ENCODE data around the gene FARSA.
"Not testable (repeated sequence)": the region's sequence is repeated elsewhere in the genome, so short reads cannot be mapped to it uniquely, and the experiment has no call there.

FARSA gene

DNA sequence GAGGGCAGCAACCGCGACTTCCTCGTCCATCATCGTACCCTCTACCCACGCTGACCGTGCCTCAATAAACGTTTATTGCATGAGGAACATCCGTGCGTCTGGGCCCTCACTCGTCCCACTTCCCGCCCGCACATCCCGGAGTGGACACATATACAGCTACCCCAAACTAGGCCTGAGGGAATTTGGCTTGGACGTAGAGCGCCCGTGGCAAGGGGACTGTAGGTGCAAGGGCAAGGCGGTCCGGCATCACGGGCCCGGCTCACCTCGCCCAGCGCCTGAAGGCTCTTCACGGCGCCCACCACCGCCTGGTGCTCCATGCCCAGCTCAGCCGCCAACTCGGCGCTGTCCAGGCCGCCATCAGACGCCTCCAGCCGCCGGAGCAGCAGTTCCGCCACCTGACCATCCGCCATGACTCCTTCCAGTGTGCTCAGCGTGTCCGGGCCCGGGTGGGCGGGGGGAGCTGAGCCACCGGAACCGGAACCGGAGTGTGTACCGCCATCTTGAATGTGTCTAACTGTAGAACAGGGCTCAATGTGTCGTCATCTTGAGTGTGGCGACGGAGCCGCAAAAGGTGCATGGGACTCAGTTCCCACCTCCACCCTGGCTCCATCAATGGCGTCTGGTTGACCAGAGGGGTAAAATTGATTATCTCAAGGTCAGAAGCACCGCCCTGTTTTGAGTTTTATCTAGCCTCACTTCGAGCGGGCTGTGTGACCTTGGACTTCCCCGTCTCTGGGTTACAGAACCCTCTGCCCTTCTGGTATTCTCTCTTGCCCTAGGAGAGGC is at the start of gene FARSA:
TSS of gene FARSA (minus strand) at position 425 of the 786 bp plus-strand sequence. CDS start at position 410, 15 bp downstream.
- peak; percentile 89 to 91 for DNase-seq

DNA sequence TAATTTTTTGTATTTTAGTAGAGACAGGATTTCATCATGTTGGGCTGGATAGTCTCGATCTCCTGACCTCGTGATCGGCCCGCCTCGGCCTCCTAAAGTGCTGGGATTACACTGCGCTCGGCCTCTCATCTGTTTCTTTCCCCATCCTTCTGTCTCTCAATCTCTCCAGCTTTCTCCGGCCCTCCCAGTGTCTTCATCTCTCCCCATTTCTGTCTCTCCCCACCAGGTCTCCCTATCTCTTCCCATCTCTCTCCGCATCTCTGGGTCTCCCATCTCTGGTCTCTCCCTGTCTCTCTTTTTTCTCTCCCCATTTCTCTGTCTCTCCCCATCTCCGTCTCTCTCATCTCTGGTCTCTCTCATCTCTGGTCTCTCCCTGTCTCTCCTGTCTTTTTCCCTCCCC is 49.6 kb upstream of the FARSA start:
- no peak for DNase-seq

DNA sequence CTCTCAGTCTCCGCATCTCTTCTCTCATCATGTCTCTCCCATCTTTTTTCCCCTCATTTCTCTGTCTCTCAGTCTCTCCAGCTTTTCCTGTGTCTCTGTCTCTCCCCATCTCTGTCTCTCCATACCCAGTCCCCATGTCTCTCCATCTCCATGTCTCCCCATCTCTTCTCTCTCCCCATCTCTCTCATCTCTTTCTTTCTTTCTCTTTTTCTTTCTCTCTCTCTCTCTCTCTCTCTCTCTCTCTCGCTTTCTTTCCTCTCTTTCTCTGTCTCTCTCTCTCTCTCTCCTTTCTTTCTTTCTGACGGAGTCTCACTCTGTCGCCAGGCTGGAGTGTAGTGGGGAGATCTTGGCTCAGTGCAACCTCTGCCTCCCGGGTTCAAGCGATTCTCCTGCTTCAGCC is 49.1 kb upstream of the FARSA start:
- DNase-seq: no peak

DNA sequence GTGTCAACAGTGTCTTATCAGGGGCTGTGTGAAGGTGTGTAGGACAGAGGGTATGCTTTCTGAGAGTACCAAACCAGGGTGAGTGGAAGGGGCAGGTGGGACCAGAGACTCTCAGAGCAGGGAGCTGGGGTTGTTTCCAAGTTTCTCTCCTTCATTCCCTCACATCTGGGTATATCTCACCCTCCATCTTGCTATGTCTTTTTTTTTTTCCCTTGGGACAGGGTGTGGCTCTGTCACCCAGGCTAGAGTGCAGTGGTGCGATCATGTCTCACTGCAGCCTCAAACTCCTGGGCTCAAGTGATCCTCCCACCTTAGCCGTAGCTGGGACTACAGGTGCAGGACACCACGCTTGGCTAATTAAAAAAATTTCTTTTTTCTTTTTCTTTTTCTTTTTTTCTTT is 46.5 kb upstream of the FARSA start:
- DNase-seq: no peak

DNA sequence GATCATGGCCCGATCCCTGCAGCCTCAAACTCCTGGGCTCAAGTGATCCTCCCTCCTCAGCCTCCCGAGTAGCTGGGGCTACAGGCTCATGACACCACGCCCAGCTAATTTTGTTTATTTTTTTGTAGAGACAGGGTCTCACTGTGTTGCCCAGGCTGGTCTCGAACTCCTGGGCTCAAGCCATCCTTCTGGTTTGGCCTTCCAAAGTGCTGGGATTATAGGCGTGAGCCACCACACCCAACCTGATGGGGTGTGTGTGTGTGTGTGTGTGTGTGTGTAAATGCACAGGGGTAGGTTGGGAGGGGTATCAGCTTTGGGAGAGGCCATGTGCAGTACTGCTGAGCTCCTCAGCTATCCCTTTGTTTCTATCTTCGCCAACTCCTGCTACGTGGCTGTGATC is 42.6 kb upstream of the FARSA start:
- not testable (repeated sequence) for DNase-seq

DNA sequence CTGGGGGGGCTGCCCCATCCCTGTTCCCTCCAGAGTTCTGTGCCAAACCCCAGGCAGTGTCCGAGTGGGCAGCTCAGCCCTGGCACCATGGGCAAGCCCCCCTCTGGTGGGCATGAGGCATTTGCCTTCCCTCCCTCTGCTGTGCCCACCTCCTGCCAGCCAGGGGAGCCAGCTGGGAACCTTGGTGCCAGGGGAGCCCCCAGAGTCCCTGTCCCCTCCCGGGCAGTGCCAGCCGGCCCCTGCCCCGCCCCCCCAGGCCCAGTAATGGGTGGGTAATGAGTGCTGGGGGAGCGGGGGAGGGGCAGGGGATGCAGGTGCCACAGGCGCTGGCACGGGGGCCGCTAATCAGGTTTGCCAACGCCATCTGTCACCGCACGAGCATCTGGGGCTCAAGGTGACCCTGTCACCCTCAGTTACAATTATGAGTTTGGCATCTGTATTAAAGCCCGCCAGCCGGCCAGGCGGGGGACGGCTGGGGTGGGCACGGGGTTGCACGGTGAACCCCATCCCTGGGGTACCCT is 41.8 kb upstream of the FARSA start:
- DNase-seq: no peak

DNA sequence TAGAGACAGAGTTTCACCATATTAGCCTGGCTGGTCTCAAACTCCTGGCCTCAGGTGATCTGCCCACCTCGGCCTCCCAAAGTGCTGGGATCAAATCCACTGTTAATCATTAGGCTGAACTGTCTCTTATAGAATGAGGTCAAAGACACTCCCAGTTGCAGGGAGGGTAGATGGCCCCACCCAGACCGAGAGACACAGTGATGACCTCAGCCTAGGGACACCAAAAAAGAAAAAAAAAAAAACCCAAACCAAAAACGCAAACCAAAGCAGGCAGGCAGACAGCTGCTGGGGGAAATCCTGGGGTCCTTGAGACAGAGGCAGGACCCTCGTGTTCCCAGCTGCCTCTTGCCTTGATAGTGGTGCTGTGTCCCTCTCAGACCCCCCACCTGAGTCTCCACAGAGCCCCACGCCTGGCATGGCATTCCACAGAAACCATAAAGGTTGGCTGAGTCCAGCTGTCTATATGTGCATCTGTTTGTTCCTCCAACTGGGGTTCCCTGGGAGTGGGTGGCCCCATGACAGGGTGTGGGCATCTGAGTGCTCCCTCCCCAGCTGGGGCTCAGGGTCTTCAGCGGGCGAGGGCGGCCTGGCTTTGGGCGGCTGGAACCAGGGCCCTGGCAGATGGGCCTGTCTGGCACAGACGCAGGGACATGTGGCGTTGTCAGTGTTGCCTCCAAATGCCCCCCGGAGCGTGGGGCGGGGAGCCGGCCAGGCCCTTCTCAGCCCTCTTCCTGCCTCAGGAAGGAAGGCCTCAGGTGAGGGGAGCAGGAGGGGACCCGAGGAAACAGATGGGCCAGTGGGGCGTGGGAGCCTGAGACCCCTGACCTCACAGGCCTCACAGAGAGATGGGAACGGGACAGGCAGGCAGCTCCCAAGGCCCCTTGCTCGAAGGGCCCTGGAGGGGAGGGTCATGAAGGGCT is 41.0 kb upstream of the FARSA start:
- DNase-seq: no peak

DNA sequence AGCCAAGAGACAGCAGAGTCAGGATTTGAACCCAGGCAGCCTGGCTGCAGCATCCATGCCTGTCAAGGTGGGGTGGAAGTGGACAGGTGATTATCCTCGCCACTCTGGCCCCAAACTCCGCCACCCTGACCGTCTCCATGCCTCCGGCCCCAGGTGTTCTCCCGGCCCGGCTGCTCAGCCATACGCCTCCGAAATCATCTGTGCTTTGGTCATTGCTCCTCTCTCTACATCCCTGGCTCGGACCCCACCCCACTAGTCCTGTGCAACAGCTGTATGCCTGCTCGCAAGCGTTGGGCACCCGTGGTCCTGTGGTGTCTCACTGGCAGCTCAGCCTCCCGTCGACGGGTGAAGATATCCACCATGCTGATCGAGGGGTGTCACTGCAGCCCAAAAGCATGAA is 39.7 kb upstream of the FARSA start:
- DNase-seq: no peak

DNA sequence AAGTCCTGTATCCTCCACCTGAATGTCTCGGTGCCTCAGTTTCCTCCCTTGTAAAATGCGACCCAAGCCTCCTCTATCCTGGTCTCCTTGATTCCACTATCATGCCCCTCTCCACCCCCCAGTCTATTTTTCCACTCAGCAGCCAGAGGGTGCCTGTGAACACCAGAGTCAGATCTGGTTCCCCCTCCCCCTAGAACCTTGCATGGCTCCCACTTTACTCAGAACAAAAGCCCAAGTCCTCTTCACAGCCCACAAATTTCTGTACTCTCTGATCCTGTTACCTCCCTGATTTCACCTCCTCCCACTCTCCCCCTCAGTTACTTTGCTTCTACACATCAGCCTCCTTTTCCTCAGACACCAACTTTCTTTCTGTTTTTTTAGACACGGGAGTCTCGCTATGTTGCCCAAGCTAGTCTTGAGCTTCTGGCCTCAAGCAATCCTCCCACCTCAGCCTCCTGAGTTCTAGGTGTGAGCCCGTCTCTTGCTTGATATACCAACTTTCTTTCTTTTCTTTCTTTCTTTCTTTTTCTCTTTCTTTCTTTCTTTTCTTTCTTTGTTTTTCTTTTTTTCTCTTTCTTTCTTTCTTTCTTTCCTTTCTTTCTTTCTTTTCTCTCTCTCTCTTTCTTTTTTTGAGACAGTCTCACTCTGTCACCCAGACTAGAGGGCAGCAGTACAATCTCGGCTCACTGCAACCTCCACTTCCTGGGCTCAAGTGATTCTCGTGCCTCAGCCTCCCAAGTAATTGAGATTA is 36.7 kb upstream of the FARSA start:
- DNase-seq: no peak

DNA sequence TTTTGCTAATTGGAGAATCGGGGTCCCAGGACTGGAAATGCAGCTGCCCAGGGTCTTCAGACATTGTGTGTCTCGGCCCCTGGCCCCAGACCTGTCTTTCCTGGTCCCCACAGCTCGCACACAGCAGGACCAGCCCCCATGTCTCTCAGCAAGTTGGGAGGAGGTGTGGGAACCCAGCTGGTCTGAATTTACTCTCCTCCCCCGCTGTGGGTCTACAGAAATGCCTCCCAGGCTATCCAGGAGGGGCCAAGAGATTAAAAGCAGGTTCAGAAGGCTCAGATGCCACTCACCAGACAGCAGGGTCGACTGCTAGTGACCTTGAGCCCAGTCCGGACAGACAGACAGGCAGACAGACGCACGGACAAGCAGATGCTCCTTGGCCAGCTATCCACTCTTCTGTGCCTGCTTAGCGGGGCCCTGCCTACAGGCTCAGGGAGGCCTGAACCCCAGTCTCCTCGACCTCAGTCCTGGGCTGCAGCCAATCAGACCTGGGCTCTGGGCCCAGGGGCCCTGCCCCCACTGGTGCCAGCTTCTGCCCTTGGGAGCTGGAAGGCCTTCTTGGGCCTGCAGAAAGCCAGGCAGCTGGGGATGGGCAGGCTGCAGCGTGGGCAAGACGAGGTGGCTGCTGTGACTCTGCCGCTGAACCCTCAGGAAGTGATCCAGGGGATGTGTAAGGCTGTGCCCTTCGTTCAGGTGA is 35.9 kb upstream of the FARSA start, which contains the start of gene DAND5:
TSS of gene DAND5 (plus strand) at position 285 of the 697 bp plus-strand sequence. CDS start at position 370, 85 bp downstream.
- no peak for DNase-seq

DNA sequence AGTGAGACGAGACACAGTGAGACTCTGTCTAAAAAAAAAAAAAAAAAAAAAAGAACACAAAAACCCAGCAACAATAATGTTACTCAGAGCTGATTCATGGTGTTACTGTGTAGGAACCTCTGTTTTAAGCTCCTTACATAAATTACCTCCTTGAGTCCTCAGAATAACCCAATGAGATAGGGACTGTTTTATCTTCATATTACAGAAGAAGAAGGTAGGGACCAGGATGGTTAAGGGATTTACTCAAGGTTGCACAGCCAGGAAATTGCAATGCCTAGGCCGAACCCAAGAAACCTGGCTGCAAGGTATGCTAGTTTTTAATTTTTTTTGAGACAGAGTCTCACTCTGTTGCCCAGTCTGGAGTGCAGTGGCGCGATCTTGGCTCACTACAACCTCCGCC is 34.4 kb upstream of the FARSA start:
- DNase-seq: no peak

DNA sequence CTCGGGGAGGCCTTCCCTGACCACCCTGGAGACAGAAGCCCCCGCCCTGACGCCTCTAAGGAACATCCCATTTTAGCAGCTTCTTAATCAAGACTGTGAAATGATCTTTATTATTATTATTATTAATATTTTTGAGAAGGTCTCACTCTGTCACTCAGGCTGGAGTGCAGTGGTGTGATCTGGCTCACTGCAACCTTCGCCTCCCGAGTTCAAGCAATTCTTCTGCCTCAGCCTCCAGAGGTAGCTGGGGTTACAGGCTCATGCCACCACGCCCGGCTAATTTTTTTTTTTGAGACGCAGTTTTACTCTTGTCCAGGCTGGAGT is 32.3 kb upstream of the FARSA start:
- no peak for DNase-seq

DNA sequence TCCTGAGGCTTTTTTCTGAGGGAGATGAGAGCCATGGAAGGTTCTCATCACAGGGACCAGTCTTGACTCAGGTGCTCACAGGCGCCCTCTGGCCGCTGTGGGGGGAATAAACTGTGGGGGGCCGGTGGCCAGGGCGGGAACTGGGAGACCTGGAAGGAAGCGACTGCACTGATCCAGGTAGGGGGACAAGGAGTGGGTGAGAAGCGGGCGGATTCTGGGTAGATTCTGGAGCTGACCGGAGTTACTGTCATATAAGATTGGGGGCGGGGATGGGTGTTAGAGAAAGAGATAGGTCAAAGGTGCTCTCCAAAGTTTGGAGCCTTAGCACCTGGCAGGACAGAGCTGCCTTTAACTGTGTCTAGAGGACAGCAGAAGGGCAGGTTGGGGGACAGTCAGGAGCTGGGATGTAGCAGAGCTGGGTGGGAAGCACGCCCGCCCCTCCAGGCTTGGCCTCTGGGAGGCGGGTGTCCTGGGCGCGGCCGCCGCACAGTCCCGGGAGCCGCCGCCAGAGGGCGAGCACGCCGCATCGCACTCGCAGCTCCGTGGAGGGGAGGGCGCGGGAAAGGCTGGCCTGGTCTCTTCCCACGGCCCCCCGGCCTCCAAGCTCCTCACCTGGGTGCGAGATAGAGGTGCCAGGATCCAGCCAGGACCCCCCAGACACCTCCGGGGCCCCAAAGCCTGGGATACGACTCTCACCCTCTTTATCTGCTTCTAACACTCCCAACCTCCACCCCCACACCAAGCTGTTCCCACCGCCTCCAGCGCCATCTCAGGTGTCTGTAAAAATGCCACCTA is 31.7 kb upstream of the FARSA start:
- peak; percentile 59 to 66 for DNase-seq

DNA sequence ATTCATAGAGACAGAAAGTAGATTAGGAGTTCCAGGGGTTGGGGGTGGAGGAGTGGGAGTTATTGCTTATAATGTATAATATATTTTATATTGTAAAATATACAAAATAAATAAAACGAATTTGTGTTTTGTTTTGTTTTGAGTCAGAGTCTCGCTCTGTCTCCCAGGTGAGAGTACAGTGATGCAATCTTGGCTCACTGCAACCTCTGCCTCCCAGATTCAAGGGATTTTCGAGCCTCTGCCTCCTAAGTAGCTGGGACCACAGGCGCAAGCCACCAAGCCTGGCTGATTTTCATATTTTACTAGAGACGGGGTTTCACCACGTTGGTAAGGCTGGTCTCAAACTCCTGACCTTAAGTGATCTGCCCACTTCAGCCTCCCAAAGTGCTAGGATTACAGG is 26.0 kb upstream of the FARSA start:
- DNase-seq: no peak

DNA sequence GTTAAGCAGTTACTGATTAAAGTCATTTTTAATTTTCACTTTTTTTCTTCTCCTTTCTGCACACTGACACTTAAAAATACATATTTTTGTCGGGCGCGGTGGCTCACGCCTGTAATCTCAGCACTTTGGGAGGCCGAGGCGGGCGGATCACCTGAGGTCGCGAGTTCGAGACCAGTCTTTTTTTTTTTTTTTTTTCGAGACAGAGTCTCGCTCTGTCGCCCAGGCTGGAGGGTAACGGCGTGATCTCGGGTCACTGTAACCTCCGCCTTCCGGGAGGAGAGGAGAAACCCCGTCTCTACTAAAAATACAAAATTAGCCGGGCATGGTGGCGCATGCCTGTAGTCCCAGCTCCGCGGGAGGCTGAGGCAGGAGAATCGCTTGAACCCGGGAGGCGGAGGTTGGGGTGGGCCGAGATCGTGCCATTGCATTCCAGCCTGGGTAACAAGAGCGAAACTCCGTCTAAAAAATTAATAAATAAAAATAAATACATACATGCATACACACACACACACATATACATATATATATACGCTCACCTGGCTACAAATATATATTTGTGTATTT is 24.0 kb upstream of the FARSA start:
- not testable (repeated sequence) for DNase-seq

DNA sequence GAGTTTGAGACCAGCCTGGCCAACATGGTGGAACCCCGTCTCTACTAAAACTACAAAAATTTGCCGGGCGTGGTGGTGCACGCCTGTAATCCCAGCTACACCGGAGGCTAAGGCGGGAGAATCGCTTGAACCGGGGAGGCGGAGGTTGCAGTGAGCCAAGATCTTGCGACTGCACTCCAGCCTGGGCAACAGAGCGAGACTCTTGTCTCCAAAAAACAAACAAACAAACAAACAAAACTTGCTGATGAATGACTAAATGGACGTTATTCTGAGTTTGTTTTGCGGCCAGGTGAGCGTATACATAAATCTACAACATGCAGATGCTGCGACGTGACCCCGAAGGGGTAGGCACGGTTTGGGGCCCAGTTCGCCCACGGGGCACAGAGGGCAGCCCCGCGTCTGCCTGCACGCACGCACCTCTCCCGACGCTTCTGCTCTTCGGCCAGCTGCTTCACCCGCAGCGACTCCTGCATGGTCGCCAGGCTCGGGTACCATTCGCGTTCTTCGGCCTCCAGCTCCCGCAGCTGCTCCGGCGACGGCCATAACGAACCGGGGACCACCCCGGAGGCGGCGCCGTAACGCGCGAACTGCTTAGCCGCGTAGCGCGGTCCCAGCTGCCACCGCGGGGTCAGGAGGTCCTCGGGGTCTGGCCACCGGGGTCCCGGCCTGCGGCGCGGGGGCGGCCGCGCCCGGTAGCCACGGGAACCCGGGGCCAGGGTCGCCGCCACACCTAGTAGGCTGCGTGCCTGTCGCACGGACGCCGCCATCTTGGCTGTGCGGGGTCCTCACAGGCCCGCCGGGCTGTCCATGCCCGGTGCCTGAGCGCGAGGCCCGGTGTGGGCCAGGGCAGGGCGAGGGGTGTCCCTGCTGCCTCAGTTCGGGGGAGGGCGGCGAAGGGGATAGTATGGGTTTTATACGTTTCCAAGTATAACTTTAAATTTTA is 23.2 kb upstream of the FARSA start, which contains the start of gene GADD45GIP1:
TSS of gene GADD45GIP1 (minus strand) at position 778 of the 943 bp plus-strand sequence. CDS start at position 767, 11 bp downstream.
- peak; percentile 70 to 85 for DNase-seq

DNA sequence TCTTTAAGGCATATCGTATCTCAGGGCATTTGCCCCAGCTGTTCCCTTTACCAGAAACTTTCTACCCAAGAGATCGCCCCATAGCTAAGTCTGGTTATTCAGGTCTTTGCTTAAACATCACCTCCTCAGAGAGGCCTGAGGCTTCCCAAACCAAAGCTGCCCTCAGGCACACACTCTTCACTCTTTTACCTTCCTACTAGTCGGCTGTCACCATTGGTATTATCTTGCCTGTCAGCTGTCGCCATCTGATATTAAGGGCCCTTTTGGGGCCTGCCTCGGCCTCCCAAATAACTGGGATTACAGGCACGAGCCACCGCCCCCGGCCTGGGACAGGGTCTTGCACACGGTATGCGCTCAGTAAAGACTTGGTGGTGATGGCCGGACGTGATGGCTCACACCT is 22.5 kb upstream of the FARSA start:
- no peak for DNase-seq

DNA sequence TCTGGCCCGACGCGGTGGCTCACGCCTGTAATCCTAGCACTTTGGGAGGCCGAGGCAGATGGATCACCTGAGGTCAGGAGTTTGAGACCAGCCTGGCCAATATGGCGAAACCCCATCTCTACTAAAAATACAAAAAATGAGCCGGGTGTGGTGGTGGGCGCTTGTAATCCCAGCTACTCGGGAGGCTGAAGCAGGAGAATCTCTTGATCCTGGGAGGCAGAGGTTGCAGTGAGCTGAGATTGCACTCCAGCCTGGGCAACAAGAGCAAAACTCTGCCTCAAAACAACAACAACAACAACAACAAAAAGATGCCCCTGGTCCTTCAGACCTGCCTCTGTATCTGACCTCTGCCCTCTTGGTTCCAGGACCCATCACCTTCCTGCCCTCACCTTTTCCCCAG is 22.1 kb upstream of the FARSA start:
- not testable (repeated sequence) for DNase-seq

DNA sequence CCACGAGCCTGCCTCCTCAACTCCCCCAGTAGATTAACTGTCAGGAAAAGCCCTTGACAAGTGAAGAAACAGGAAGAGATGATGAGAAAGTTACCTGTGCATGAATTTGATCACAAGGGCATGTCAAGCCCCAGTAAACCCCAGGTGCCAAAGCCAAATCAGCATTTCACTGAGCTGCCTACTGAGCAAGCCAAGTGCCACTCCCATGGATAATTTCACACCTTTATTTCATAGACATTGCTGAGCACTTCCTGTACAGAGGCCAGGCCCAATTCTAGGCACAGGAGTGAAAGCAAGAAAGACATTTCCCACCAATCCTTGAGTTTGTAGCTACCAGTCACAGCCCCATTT is 21.1 kb upstream of the FARSA start:
- no peak for DNase-seq
